ENCODE measurements around the gene TBX21.

TBX21 gene

DNA sequence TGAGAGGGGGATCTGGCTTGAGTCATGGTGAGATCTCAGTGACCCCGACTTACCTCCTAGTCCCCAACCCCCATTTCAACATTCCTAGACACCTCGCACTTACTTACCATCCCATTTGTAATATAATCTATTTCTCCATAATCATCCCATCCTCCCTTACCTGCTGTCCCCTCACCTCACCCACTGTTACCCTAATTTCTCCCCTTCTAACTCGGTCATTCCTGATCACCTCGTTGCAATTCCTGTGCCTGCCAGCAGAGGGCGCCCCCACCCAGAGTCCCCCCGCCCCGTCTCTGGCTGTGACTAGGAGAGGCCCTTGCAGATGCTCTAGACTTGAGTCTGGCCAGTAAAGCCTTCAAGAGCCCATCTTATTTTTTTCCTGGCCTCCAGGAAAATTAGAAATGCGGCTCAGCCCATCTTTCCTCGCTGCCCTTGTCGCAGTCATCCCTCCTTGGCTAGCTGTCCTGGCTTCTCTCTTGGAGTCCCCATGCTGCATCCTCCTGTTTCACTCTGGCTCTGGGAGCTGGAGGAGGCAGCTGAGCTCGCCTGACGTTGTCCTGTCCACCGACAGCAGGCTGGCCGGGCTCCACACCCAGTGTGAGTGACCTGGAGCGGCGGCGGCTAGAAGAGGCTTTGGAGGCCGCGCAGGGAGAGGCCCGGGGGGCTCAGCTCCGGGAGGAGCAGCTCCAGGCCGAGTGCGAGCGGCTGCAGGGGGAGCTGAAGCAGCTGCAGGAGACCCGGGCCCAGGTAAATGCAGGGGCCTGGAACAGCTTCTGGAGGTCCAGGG, 34.1 kb upstream of the TBX21 start:
- no peak for DNase-seq (ENCODE audit: low read depth)

DNA sequence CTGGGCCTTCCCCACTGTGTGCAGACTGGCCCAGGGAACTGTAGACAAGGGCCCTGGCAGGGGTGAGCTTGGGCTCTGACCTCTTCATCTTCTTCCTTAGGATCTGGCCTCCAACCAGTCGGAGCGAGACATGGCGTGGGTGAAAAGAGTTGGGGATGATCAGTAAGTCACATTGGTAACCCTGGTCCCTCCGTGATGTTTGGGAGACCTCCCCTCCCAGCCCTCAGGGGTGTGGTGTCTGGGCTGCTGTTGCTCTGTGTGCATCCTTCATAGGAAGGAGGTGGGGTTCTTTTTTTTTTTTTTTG, 33.5 kb upstream of the TBX21 start:
- no peak for DNase-seq (ENCODE audit: low read depth)

DNA sequence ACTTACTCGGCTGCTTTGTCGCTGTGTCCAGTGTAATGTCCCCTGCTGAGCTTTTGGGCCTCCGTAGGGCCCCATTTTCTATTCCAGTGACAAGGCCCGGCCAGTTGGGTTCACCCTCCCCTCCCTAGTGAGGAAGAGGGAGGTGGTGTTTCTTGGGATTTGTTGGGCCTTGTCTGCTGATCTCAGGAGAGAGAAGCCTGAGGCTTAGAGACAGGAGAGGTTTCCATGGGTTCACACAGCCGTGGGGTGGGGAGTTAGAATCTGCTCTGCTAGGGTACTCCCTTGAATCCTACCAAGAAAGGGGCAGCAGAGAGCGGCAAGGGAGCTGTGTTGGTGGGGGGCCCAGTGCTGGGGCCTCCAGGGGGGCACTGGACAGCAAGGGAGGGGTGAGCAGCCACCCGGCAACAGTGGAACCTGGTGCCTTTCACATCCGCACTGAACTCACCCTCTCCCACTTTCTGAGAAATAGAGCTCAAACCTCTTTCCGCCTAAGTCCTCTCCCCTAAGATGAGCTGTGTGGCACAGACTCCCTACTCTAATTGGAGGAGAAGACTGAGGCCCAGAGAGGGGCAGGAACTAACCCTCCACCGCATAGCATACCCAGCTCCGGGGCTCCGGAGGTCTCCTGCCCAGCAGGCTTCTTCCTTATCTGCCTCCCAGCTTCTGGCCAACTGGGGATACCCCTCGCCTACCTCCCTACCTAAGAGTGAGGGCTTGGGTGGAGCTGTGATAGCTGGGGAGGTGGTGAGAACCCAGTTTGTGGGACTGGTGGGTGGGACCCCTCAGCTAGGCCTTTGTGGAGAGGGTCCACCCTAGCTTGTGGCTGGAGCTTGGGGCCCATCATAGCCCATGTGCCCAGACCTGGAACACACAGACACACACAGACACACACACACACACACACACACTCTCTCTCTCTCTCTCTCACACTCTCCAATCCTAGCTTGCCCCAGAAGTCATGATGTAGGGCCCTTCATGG, 32.3 kb upstream of the TBX21 start:
- DNase-seq (ENCODE audit: low read depth): no peak

DNA sequence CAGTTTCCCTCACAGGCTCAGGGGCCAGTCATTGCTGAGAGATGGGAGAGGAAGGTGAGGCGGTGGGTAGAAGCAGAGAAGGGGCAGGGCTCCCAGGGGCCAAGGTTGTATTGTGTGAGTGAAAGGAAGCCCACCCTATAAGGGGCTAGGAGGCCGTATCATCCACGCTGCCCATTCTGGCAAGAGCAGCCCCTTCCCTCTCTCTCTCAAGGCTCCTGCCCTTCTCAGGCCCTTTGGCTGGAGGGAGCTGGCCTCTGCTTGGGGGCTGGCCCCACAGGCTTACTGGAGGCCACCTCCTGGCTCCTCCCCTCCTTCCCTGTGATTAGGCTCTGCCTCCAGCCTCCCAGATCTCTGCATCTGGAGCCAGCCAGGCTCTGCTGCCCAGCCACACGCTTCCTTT, 31.4 kb upstream of the TBX21 start:
- DNase-seq (ENCODE audit: low read depth): no peak

DNA sequence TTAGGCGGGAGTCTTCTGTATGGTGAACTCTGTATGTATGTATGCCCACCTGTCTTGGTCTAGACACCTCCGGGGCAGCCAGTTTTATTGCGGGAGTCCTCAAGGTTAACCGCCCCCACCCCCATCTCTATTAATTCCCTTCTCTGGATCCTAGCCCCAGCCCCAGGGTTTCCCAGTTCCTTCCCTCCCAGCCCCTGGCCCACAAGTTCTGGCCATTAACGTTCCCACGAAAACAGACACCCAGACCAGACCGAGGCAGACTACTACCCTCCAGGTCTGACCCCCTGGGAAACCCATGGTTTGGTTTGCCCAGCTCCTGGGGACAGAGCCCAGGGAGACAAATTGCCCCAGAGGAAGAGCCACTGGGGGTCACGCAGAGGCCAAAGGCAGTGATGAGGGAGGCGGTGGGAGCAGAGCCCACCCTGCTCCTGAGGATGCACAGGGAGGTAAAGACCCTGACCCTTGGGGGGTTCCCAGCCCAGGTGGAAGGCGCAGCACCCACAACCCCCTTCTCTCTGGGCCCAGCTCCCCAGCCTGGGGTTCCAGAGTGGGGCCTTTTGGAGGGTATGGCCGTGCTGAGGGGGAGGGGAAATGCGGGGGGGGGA, 30.5 kb upstream of the TBX21 start:
- no peak for DNase-seq (ENCODE audit: low read depth)

DNA sequence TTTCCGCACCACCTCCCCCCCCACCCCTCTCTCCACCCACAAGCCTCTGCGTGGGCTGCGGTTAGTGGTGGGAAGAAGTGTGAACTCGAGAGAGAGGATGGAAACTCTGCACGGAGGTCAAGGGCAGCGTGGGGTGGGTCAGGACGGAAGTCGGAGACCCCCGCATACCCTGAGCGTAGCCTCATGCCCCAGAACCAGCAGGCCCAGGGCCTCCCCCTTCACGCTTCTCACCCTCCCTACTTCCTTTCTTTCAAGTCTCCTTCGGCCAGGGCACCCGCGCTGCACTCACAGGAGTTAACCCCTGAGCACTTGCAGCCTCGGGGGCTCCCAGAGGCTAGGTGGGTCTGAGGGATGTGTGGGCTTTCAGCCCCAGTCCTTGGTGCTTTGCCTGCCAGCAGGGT, 29.8 kb upstream of the TBX21 start:
- no peak for DNase-seq (ENCODE audit: low read depth)

DNA sequence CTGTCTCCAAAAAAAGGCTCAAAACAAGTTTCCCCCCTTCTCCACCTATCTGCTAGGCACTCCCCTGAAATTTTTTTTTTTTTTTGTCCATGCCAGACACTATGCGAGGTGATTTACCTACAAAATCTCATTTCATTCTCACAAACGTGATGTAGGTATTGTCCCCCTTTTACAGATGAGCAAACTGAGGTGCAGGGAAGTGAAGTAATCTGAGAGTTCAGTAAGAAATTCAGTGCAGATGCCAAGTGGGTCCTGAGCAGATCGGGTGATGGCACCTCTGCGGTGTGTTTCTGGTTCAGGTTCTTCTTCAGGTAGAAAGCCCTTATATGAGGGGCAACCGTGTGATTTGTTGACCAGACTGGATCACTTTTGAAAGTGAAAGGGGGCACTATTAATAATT, 29.4 kb upstream of the TBX21 start:
- no peak for DNase-seq (ENCODE audit: low read depth)

DNA sequence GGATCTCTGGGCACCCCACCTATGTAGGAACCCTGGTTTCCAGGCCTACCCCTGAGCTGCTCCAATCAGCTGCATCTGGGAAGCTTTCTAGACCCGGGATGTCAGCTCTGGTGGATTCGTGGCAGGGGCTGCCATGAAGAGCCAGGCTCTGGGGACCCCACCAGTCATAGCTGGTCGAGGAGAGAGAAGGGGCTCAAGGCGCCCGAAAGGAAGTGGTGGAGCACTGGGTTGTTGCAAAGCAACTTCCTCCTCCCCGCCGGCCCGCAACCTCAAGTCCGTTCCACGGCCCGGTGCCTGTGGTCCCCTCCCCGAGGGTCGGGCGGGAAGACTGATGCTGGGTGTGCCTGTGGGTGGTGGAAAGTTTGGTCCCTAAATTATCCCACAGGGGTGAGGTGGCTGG, 28.9 kb upstream of the TBX21 start:
- DNase-seq (ENCODE audit: low read depth): no peak

DNA sequence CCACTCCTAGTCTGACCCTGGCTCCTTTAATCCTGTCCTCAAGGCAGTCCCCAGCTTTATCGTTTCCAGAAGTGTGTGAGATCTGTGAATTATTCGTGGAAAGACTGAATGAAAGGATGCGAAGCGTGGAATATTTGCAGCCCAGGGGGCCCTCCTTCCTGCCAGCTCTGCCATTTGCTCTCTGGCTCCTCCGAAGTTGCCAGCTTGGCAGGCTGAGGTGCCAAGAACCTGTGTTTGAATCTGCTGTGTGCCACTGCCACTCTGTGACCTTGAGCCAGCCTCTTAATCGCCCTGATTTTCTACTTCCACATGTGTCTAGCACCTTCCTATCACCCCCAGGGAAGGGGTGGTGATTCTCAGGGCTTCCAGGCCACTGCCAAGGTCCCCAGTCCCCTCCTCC, 28.3 kb upstream of the TBX21 start:
- DNase-seq (ENCODE audit: low read depth): no peak

DNA sequence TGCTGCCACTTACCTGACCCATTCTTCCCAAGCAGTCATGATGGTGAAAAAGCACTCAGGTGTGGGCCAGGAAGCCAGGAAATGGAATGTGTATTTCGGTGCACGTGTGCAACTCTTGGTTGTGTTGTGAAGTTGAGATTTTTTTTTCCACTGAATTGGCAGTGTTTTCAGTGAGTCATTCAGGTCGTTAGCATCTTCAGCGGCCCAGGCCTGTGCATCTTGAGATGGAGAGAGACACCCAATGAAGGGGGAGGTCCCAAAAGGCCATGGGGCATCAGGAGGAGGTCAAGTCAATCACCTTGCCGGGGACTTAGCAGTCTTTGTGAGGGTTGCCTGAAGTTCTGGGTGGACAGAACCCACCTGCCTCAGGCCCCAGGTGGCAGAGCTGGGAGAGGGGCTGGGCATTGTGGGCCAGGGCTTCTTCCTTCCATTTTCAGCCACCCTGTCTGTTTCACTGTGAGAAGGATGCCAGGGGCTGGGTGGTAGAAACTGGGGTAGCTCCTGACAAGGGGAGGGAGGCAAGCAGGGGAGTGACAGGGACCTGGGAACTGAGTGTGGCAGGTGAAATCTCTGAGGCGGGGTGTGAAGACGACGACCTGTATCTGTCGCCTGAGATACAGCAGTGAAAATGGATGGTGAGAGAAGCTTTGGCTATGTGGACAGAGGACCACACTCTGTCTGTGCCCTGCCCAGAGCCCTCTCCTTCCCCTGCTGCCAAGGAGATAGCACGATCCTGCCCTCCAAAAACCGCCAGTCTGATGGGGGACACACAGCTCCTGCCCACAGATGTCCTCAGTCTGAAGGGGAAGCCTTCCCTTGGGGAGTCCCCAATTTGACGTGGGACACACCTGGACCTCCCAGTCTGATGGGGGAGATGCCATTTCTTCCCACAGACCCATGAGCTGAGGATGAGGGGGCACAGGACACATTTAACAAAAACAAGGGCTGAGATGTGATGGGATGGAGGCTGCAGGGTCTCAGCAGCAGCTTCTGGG, 27.2 kb upstream of the TBX21 start:
- DNase-seq (ENCODE audit: low read depth): no peak

DNA sequence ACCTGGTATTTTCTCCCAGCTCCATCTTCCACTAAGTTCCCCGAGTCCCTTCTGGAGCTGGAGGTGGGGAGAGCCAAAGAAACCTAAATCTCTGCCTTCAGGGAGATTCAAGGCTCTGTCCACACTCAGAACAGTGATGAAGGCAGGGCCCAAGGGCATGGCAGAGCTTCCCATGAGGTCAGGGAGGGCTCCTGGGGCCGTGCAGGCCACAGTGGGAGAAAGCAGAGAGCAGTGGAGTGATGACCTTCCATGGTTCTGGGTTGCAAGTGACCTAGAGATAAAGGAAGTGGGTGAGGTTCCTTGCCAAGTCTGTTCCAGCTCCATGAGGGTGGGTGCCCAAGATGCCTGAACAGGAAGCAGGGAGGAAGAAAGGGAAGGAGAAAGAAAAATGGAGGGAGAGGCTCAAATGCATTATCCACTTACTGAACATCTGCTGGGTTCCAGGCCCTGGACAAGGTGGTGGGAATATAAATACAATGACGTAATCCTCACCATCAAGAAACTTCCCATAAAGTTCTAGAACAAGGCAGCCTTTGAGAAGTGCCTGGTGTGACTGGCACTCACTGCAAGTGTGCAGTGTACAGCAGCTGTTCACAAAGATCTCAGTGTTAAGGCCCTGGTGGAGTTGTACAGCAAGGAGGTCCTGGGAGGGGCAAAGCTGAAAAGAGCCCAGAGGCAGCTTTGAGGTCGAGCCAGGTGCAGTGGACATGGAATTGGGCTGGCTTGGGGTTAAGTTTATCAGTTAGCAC, 25.8 kb upstream of the TBX21 start:
- DNase-seq (ENCODE audit: low read depth): no peak

DNA sequence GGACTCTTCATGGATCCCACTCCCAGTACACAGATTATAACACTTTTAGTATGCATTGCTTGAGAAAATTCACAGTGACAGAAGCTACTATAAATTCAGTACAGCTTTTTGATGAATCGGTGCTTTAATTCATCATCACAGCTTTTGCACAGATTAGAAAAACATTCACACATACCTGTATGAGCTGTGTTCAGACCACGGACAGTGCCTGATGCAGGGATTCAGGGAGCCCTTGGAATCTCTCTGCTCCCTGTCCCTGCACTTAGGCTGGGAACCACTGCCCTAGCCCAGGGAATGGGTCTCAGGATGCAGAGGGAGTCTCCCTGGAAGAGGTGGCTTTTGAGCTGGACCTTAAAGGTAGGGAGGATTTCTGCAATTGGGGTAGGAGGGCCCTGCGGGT, 25.2 kb upstream of the TBX21 start:
- no peak for DNase-seq (ENCODE audit: low read depth)

DNA sequence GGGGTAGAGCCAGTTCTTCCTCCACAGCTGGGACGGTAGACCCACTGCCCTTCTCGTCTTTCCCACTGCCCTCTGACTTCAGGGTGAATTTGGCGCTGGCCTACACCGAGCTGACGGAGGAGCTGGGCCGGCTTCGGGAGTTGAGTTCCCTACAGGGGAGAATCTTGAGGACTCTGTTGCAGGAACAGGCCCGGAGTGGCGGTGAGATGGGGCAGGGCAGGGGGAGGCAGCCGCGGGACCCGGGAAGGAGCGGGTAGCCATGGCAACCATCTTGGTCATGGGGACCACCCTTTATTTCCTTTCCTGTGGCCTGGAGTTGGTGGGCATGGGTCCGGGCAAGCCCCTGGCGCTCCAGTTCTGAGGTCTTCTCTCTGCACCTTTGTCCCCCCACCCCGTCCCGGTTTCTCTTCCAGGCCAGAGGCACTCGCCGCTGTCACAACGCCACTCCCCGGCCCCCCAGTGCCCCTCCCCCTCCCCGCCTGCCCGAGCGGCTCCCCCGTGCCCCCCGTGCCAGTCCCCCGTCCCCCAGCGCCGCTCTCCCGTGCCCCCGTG, 24.6 kb upstream of the TBX21 start:
- no peak for DNase-seq (ENCODE audit: low read depth)

DNA sequence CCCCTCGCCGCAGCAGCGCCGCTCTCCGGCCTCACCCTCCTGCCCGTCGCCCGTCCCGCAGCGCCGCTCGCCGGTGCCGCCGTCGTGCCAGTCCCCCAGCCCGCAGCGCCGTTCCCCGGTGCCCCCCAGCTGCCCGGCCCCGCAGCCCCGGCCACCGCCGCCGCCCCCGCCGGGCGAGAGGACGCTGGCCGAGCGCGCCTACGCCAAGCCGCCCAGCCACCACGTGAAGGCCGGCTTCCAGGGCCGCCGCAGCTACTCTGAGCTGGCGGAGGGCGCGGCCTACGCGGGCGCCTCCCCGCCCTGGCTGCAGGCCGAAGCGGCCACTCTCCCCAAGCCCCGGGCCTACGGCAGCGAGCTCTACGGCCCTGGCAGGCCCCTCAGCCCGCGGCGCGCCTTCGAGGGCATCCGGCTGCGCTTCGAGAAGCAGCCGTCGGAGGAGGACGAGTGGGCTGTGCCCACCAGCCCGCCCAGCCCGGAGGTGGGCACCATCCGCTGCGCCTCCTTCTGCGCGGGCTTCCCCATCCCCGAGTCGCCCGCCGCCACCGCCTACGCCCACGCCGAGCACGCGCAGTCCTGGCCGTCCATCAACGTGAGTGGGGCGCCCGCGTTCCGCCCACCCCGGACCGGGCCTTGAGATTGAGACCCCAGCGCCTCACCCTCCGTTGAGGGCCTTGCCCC, 24.0 kb upstream of the TBX21 start:
- DNase-seq (ENCODE audit: low read depth): no peak

DNA sequence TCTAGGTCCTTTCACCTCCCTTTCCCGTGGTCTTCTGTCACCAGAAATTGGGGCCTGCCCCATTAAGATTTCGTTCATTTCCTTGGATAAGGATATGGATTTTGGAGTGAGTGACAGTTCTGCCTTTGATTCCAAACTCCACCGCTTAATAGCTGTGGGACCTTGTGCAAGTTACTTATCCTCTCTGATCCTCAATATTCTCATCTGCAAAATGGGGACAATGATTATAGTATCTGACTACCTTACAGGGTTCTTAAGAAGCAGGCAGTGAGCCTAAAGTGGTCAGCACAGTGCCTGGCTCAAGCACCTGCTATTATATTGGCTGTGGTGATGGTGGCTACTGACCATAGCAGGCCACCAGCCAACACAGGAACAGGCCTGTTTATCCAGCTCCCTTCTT, 23.4 kb upstream of the TBX21 start:
- no peak for DNase-seq (ENCODE audit: low read depth)

DNA sequence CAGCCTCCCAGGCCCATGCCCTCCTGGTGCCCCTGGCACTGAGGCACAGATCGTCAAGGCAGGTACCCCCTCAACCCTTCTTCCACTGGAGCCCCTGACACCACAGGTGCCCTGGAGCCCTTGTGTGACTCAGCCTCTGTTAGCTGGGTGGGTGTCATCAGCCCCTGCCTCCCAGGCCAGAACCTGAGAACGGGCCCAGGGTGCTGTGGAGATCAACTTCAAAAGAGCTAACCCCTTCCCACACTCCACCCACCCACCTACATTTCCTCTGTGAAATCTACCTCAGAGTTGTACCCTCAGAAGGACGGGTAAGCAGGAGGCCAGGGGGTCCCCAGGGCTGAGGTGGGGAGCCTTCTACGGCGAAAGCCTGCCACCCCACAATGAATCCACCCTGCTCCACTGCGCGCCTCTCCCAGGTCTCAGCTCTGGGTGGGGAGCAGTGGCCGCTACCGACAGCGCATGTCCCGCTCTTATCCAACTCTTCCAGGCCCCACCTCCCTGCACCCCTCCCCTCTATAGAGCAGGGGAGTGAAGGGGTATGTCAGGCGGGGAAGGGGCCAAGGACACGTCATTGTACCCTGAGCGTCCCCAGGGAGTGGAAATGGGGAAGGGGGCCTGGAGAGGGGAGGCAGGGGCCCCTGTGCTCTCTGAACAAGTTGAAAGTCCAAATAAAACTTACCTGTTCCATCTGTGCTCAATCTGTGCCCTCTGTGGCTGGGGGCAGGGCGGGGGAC, 21.5 kb upstream of the TBX21 start:
- DNase-seq (ENCODE audit: low read depth): no peak

DNA sequence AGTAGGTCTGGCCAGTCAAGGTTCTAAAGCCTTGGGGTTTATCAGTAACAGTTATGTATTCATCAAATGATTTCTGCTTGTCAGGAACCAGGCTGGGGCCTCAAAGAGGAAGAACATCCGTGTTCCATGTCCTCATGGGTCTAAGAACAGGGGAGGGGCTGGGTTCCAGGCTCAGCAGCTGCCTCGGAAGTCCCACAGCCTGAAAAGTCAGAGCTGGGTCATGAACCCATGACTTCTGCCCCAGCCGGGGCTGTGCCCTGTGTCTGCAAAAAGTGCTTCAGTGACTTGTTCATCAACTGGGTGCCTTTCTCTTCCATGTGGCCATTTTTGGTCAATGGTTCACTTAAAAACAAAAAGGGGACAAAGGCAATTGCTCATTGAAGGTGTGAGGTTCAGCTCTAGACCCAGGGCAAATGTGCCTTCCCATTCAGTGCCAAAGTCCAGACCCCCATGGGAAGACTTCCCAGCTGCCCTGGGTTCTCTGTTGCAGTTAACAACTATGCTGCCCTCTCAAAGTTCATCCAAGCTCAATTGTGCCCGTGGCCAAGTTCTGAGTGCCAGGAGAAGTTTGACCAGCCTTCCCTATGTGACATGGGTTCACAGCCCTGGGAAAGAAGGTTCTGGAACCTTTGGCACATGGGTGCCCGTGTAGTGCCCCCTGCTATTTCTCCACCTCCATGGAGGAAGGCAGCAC, 20.6 kb upstream of the TBX21 start:
- no peak for DNase-seq (ENCODE audit: low read depth)

DNA sequence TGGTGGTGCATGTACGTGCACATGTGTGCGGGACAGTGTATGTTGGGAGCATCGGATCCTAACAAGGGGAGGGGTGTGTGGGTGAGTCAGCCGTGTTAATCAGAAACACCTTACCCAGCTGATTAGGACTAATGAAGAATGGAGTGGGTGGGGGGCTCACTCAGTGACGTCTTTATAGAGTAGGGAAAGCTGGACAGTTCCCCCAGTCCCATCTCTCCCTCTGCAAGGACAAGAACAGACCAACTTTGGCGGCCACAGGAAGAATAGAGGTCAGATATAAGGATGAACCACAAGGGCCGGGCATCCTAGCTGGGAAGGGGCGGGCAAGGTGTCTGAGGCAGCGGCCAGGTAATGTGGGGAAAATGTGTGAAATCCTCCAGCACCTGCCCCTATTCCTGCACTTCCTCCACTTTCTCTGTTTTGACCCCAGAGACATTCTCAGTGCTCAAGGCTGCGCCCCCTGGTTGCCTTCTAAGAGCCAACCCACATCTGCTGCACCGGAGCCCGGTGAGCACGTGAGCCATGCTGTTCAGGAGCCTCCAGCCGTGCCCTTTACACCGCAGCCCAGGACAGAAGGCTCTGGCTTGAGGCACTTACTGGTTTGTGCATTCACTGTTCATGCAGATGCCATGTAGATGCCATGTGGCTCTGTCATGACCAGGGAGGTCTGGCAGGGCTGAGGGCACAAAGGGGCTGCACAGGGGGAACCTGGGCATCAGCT, 18.9 kb upstream of the TBX21 start:
- DNase-seq (ENCODE audit: low read depth): no peak
